ENCODE results near the gene USP36.

DNA sequence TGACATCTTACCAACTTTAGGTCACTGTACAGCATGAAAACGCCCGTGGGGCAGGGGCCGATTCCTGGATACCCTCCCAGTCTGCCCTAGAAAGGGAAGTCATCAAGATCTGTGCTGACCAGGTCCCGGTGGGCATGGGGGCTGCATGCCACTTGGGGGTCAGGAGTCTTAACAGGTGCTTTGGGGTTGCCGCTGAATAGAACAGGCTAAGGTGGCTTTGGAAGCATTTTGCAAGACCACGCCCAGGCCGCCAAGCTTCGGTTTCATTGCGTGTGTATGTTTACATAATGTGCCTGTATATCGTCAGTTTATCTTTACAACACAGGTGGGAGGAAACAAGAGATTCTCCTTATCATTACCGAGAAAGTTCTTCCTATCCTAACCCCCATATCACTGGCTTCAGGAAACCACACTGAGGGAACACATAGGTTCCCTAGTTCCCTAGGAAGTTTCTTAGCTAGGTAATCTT is 13.3 kb upstream of the USP36 start:
- TF ChIP-seq, protein P1, sequence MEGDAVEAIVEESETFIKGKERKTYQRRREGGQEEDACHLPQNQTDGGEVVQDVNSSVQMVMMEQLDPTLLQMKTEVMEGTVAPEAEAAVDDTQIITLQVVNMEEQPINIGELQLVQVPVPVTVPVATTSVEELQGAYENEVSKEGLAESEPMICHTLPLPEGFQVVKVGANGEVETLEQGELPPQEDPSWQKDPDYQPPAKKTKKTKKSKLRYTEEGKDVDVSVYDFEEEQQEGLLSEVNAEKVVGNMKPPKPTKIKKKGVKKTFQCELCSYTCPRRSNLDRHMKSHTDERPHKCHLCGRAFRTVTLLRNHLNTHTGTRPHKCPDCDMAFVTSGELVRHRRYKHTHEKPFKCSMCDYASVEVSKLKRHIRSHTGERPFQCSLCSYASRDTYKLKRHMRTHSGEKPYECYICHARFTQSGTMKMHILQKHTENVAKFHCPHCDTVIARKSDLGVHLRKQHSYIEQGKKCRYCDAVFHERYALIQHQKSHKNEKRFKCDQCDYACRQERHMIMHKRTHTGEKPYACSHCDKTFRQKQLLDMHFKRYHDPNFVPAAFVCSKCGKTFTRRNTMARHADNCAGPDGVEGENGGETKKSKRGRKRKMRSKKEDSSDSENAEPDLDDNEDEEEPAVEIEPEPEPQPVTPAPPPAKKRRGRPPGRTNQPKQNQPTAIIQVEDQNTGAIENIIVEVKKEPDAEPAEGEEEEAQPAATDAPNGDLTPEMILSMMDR (IDR thresholded peaks at IDR 0.05), result no peak
- no peak for TF ChIP-seq POLR2A (IDR thresholded peaks at IDR 0.05)
